ENCODE results near the gene FAHD2A.
"Not testable (repeated sequence)": the region's sequence is repeated elsewhere in the genome, so short reads cannot be mapped to it uniquely, and the experiment has no call there.

FAHD2A gene

DNA sequence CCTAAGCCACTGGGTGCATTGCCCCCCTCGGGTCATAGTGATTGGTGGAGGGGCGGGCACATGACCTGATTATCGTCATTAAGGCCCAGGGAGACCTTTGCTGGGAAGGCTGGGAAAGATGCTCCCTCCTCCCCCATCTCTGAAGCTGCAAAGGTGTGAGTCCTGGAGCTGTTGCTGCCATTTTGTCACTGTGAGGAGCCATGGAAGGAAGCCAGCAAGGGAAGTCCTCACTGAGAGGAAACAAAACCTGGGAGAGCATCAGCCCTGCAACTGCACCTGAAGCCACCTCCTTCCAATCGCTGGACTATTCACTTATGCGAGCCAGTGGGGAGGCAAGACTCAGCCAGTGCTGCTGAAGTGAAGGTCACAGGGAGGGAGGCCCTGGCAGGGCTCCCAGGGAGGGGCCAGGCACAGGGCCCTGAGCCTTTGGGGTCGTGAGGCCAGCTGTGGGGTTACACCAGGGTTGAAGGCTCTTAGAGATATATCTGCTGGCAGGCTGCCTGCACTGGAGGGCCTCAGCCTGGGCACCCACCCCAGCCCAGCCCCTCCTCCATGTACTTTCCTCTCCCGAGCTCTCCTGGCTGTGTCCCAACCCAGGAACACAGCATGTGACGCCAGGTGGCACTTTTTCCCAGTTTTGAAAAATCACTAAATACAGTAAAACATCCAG lies 10.7 kb upstream of the FAHD2A start:
- DNase-seq, result no peak

GRCh38 chr2:95392320-95392719 lies 10.2 kb upstream of the FAHD2A start:
- DNase-seq, result no peak

GRCh38 chr2:95392730-95393455 lies 9.6 kb upstream of the FAHD2A start:
- DNase-seq, result no peak

- DNase-seq, result no peak
Observed at GRCh38 chr2:95393901-95394300, 8.6 kb upstream of the FAHD2A start.

DNA sequence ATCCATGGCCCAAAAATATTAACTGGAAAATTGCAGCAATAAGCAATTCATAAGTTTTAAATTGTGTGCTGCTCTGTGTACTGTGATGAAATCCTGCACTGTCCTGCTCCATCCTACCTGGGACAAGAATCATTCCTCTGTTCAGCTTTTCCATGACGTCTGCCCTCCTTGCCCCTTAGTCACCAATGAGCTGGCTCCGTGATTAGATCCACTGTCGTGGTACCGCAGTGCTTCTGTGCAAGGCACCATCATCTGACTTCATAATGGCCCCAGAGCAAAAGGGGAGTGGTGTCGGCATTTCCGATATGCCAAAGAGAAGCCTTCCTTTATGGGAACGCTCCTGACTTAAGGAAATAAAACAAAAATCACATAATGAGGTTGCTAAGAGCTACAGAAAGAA lies 3.4 kb upstream of the FAHD2A start:
- no peak for DNase-seq

- DNase-seq, result no peak
Observed at GRCh38 chr2:95401480-95401879, 1.0 kb upstream of the FAHD2A start.

DNA sequence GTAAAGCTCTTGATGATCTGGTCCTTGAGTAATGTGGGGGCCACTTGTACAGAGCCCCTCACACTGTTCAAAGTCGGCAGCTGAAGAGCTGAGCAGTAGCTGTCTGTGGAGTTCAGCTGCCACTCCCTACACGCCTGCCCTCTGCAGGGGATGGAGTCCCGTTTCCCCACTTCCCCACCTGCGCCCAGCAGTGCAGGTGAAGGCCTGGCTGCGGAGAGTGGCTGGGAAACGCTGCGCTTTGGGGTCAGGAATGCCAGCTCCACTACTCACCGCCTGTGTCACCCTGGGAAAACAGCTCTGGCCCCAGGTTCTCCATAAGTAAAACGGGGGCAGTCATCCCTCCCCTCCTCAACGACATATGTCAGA lies 521 bp upstream of the FAHD2A start:
- DNase-seq, result not testable (repeated sequence)

- DNase-seq, result not testable (repeated sequence)
Observed at GRCh38 chr2:95403204-95403721, 755 bp downstream of the FAHD2A start.

- DNase-seq, result not testable (repeated sequence)
Observed at GRCh38 chr2:95403824-95404223, 1.3 kb downstream of the FAHD2A start.

DNA sequence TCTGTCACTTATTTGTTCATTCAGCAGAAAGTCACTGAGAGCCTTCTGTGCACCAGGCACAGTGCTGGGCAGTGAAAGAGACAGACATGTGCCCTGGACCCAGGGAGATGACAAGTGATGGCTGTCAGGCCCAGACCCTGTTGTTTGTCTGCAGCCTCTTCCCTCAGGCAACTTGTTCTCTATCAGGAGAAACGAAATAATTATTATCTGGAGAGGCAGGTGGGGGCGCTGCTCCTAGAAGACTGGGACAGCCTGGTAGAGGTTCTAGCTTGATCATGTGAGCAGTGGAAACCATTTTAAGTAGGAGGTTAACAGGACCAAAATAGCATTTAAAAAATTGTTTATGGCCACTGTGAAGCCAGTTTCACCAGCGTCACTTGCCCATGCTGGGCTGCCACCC lies 2.2 kb downstream of the FAHD2A start:
- DNase-seq, result not testable (repeated sequence)

DNA sequence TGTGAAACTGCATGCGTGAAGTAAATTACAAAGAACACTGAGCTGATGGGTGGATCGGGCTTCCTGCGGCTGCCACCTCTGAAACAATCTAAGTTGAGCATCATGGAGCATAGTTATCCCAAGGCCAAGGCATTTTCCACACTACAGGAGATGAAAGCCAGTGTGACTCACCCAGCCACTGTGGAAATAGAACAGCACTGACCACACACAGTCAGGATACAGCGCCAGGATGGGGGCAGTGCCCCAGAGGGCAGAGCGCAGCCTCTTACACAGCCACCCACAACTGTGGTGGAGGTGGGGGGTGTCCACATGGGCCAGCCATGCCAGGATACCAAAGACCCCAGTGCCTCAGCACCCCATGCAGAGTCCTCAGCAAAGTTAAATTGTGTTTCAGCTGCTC lies 8.7 kb downstream of the FAHD2A start:
- not testable (repeated sequence) for DNase-seq

DNA sequence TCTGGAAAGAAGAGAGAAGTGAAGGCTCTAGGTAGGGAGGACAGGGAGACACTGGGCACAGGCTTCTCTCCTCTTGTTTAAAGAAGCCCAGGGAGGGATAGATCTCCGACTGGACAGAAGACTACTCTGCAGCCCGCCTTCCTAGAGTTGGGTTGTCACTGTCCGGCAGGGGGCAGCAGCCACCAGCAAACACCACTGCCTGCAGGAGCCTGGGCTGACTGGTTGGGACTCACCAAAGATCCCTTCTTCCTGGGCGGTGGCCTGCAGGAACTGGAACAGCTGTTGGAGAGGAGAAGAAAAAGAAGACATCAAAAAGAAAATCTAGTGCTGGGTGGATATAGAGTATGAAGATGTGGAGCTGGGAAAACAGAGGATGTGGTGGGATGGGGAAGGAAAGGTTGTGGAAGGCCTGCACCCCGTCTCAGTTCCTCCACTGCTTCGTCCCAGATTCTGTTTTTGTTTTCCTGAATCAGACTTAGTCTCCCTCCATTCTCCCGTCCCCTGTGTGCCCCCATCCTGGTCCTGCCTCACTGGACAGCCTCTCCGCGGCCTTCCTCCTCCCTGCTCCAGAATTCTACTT lies 11.6 kb downstream of the FAHD2A start:
- not testable (repeated sequence) for DNase-seq

GRCh38 chr2:95415138-95415537 lies 12.6 kb downstream of the FAHD2A start:
- DNase-seq, result not testable (repeated sequence)

DNA sequence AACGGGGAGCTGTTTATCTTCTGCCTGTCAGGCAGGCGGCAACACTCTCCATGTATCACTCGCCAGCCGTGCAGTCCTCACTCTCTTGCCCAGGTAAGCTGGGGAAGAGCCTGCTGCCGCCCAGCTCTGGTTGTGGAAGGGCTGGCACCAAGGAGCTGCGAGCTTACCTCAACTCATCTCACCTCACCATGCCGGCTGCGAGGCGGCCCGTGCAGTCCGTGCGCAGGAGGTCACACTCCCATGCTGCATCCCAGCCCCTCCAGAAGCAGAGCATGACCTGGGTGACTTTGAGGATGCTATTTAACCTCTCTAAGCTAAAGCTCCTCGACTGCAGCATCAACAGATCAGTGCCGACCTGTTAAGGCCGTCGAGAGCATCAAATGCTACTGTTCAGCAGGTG lies 13.1 kb downstream of the FAHD2A start:
- DNase-seq, result not testable (repeated sequence)

- DNase-seq, result not testable (repeated sequence)
Observed at GRCh38 chr2:95427196-95427867, 24.8 kb downstream of the FAHD2A start.

DNA sequence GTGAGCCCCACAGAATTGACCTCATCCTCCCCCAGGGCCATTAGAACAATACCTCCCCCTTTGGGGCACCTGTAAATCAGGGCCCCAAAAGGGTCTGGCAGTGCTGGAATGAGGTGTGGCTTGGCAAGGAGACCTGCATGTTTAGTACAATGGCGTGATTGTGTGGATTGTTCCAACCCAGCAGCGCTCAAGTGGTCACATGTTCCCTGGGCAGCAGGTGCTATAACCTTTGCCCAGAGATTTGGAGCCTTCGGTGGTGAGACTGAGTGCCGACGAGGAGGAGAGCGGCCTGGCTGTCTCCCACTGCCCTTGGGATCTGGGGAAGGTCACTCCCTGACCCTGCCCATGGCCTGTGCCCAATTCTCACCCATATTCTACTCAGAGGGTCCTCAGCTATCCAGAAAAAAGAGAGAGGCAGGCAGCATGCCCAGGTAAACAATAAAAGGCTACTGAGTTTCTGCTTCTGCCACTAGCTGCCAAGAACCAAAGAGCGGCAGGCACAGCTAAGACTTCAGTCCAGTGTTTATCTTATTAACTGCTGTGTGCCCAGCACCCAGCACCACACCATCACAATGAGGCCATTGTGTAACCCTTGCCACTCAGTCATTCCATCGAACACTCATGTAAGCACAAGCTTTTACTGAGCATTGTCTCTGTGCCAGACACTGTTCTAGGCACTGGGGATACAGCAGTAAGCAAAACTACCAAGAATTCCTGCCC lies 27.4 kb downstream of the FAHD2A start:
- DNase-seq, result not testable (repeated sequence)

DNA sequence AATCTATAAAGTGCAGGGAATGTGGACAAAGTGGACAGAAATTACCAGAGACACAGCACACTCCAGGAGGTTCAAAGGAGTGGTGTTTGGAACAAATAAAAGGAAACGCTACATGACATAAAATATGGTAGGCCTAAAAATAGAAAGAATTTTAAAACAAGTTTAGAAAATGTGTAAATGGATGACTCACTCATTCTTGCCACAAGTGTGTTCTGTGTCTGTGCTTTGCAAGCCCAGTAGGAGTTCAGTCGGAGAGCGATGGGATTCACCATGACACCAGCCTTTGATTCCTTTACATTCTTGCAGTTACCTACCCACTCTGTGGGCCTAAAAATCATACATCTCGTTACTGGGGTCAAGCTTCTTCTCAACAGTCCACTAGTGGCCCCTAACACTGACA lies 30.9 kb downstream of the FAHD2A start:
- not testable (repeated sequence) for DNase-seq

- not testable (repeated sequence) for DNase-seq
Observed at GRCh38 chr2:95433973-95434372, 31.5 kb downstream of the FAHD2A start.

DNA sequence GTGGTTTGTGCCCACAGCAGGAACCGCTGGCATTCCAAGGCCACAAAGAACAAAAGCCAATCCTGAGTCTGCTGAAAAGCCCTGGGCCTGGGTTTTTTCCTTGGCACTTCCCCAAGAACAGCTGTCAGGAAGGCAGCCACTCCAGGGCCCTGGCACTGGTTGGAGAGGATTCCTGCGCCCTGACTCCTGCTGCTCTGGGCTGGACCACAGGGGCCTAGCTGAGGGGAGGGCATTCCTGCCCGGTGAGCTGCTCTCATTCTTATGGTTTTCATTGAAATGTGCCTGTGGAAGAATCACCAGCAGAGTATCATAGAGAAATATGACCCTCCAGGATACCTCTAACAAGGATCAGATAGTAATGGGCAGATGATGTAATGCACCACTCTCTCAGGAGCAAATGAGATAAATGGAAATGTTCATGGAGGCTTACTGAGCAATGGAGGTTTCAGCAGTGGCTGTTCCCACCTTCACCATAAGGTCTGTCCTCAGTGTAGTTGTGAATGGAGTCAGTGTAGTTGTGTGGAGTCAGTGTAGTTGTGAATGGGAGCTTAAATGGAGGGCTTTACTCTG lies 32.1 kb downstream of the FAHD2A start:
- not testable (repeated sequence) for DNase-seq

GRCh38 chr2:95435162-95435871 lies 32.8 kb downstream of the FAHD2A start:
- DNase-seq, result not testable (repeated sequence)

DNA sequence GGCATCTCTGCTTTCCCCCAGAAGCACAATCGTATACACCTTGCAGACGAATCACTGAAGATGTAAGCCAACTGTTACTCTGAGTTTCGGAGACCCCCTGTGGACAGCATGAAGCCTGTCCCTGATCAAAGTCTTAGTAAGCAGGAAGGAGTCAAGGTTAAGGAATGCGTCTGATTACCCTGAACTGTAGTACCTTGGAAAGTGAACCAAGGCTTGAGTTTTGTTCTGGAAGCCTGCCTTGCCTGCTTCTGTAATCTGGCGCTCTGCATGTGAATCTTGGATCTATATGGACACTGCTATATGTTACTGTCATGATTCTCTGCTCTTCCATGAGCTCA lies 33.3 kb downstream of the FAHD2A start:
- DNase-seq, result not testable (repeated sequence)

Measured in activated gamma-delta T cell (primary cell).